Nephron (organoid): Measurements from ENCODE around the gene WAPL.
A peak's percentile ranks its signal among the peaks of the same experiment; 100 is the strongest.

ENCODE experiments used
- H3K27ac Mint-ChIP-seq, 3 experiments: 2 replicates each; pipeline ENCODE4 v1.8.0; 2020; ENCODE audit warnings: mixed read lengths in 3 of 3, mild to moderate bottlenecking in 2 of 3, moderate library complexity in 1 of 3
- H3K27me3 Mint-ChIP-seq: 2 replicates; pipeline ENCODE4 v1.8.0; 2021; ENCODE audit warnings: low read depth, mild to moderate bottlenecking, moderate library complexity, mixed read lengths
- H3K36me3 Mint-ChIP-seq: 2 replicates; pipeline ENCODE4 v1.8.0; 2020; ENCODE audit warnings: low read depth, mixed read lengths
- H3K4me1 Mint-ChIP-seq: 2 replicates; pipeline ENCODE4 v1.8.0; 2020; ENCODE audit warnings: mixed read lengths
- H3K4me3 Mint-ChIP-seq, 3 experiments: 2 replicates each; pipeline ENCODE4 v1.8.0; 2020; ENCODE audit warnings: mild to moderate bottlenecking in 3 of 3, mixed read lengths in 3 of 3, moderate library complexity in 2 of 3
- H3K9me3 Mint-ChIP-seq: 2 replicates; pipeline ENCODE4 v1.8.0; 2020; ENCODE audit warnings: mixed read lengths
- CTCF ChIP-seq, 3 experiments: fragments of 200-600 bp; sonication (generic); IDR thresholded peaks; one replicate each; pipeline ENCODE4 v1.5.0; 2021; ENCODE audit warnings: antibody characterized with exemption in 3 of 3; ENCODE audit not compliant: unreplicated experiment in 3 of 3

The WAPL gene

GRCh38 chr10:86443936-86444335, 77.7 kb downstream of the WAPL start:
- Mint-ChIP-seq H3K9me3 (no peaks in the 10 kb centered on the region), H3K36me3 (peaks cover 85% of the 10 kb centered on the region), H3K27ac (no peak overlapping the region), H3K27me3 (no peaks in the 10 kb centered on the region), H3K4me3 (no peak overlapping the region), H3K4me1 (peaks cover 8% of the 10 kb centered on the region)
- no peak for TF ChIP-seq CTCF (IDR thresholded peaks at IDR 0.05; ENCODE audit: unreplicated experiment in 3 of 3)

DNA sequence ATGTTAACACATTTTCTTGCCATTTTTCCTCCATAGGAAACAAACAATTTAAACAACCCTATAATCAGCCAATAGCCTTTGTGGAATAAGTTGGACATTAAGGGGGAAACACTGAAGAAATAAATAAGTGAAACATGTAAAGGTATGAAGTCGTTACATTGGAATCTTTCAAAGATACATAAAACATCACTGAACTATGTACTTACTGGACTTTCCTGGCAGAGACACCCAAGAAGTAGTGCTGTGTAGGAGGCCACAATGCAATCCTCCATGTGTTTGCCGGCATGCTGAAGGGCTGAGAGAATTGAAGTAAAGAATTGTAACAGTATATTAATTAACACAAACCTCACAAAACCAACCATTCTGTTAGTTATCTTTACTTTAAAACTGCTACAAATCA, 78.5 kb downstream of the WAPL start:
- Mint-ChIP-seq H3K27ac (peak overlapping the region in 2 of 3 experiments; percentile 48 to 61), H3K9me3 (no peaks in the 10 kb centered on the region), H3K36me3 (peaks cover 86% of the 10 kb centered on the region), H3K4me1 (peaks cover 8% of the 10 kb centered on the region), H3K4me3 (no peak overlapping the region), H3K27me3 (no peaks in the 10 kb centered on the region)
- no peak for TF ChIP-seq CTCF (IDR thresholded peaks at IDR 0.05; ENCODE audit: unreplicated experiment in 3 of 3)

GRCh38 chr10:86440874-86441843, 80.4 kb downstream of the WAPL start:
- Mint-ChIP-seq H3K36me3 (peaks cover 85% of the 10 kb centered on the region), H3K4me3 (no peak overlapping the region), H3K4me1 (peaks cover 8% of the 10 kb centered on the region), H3K27ac (peak overlapping the region; percentile 78 to 96 (median 90)), H3K9me3 (no peaks in the 10 kb centered on the region), H3K27me3 (no peaks in the 10 kb centered on the region)
- no peak for TF ChIP-seq CTCF (IDR thresholded peaks at IDR 0.05; ENCODE audit: unreplicated experiment in 3 of 3)

DNA sequence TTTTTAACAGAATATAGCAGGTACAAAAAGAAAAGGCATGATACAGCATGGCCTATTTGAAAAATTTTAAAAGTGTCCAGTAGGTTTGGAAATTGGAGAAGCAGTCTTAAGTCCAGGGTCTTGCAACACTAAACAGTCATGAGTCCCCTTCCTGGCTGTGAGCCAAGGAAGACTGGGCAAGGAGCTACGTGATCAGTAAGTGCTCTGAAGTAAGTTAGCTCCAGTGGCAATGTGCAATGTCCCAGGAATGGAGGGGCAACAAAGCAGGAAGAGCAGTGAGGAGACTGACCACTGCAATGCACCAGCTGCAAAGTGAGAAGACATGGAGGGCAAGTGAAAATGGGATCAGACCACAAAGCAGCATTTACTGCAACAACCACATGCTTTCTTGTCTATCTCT, 82.0 kb downstream of the WAPL start:
- Mint-ChIP-seq H3K4me3 (no peak overlapping the region), H3K36me3 (peaks cover 77% of the 10 kb centered on the region), H3K27me3 (no peaks in the 10 kb centered on the region), H3K4me1 (peaks cover 8% of the 10 kb centered on the region), H3K9me3 (no peaks in the 10 kb centered on the region), H3K27ac (peak overlapping the region; percentile 24 to 90 (median 54))
- TF ChIP-seq CTCF (IDR thresholded peaks at IDR 0.05; ENCODE audit: unreplicated experiment in 3 of 3), result no peak

- Mint-ChIP-seq H3K4me1 (peaks cover 8% of the 10 kb centered on the region), H3K9me3 (no peaks in the 10 kb centered on the region), H3K27ac (peak overlapping the region; percentile 44 to 90 (median 63)), H3K27me3 (no peaks in the 10 kb centered on the region), H3K4me3 (no peak overlapping the region), H3K36me3 (peaks cover 65% of the 10 kb centered on the region)
- TF ChIP-seq CTCF (IDR thresholded peaks at IDR 0.05; ENCODE audit: unreplicated experiment in 3 of 3), result no peak
Measured at GRCh38 chr10:86438091-86438749, 83.4 kb downstream of the WAPL start.
